NCI-H187 (cell line): ENCODE results near the gene MRPL4.
"Not testable (repeated sequence)": the region's sequence is repeated elsewhere in the genome, so short reads cannot be mapped to it uniquely, and the experiment has no call there.

ENCODE experiments used
- DNase-seq, 2 experiments: peaks; one replicate each; lab custom pipeline; 2025; lab: John Stamatoyannopoulos, UW

MRPL4 gene

GRCh38 chr19:10230173-10230860 is 21.7 kb upstream of the MRPL4 start:
- no peak for DNase-seq

GRCh38 chr19:10230861-10231611 is 21.0 kb upstream of the MRPL4 start, which contains the start of gene S1PR2:
S1PR2 (minus strand) TSS chr19:10231331; CDS start chr19:10224905, 6,426 bp downstream.
- DNase-seq: peak; percentile 13 to 17

GRCh38 chr19:10231612-10232228 is 20.3 kb upstream of the MRPL4 start:
- DNase-seq: no peak

GRCh38 chr19:10233946-10234345 is 18.1 kb upstream of the MRPL4 start:
- DNase-seq: no peak

- no peak for DNase-seq
These were observed 17.0 kb upstream of the MRPL4 start for GRCh38 chr19:10235003-10235402.

GRCh38 chr19:10235409-10235808 is 16.6 kb upstream of the MRPL4 start:
- not testable (repeated sequence) for DNase-seq

GRCh38 chr19:10237702-10238101 is 14.3 kb upstream of the MRPL4 start:
- DNase-seq: no peak

- no peak for DNase-seq
These were observed 13.7 kb upstream of the MRPL4 start for GRCh38 chr19:10238172-10238783.

- not testable (repeated sequence) for DNase-seq
These were observed 10.1 kb upstream of the MRPL4 start for GRCh38 chr19:10241826-10242449.

- no peak for DNase-seq
These were observed 8.4 kb upstream of the MRPL4 start for GRCh38 chr19:10243606-10244005.

GRCh38 chr19:10245189-10245939 is 6.7 kb upstream of the MRPL4 start:
- no peak for DNase-seq

- no peak for DNase-seq
These were observed 5.5 kb upstream of the MRPL4 start for GRCh38 chr19:10246511-10246910.

GRCh38 chr19:10252707-10253106 is 693 bp downstream of the MRPL4 start:
- no peak for DNase-seq

- DNase-seq: no peak
These were observed 2.2 kb downstream of the MRPL4 start for GRCh38 chr19:10254244-10254643.

- DNase-seq: no peak
These were observed 3.3 kb downstream of the MRPL4 start for GRCh38 chr19:10255358-10255757.

- no peak for DNase-seq
These were observed 4.5 kb downstream of the MRPL4 start for GRCh38 chr19:10256551-10256950.

- DNase-seq: no peak
These were observed 5.1 kb downstream of the MRPL4 start for GRCh38 chr19:10256970-10257615.

- no peak for DNase-seq
These were observed 6.2 kb downstream of the MRPL4 start for GRCh38 chr19:10258080-10258710.

GRCh38 chr19:10259162-10259905 is 7.3 kb downstream of the MRPL4 start:
- DNase-seq: peak in 1 of 2 experiments; percentile 10
